Memory B cell (primary cell): ENCODE measurements around the gene GPRIN2.

ENCODE experiments used
- ATAC-seq: fragments of 150-1000 bp; cut with Tn5 transposase; 2 replicates; pipeline ENCODE4 v1.10.0; 2021; ENCODE audit warnings: low read depth, mild to moderate bottlenecking, moderate library complexity
- DNase-seq, 2 donors: peaks; one replicate each; pipeline ENCODE4 v3.0.0; 2022; ENCODE audit warnings: low spot score in 2 of 2
- H3K27ac Mint-ChIP-seq: one replicate; pipeline ENCODE4 v1.8.0; 2022; ENCODE audit warnings: mild to moderate bottlenecking, moderate library complexity, mixed read lengths
- H3K27me3 Mint-ChIP-seq: one replicate; pipeline ENCODE4 v1.8.0; 2022; ENCODE audit warnings: mixed read lengths
- H3K36me3 Mint-ChIP-seq: one replicate; pipeline ENCODE4 v1.8.0; 2022; ENCODE audit warnings: mild to moderate bottlenecking, mixed read lengths
- H3K4me1 Mint-ChIP-seq: one replicate; pipeline ENCODE4 v1.8.0; 2022; ENCODE audit warnings: mixed read lengths
- H3K4me3 Mint-ChIP-seq: one replicate; pipeline ENCODE4 v1.8.0; 2022; ENCODE audit warnings: mild to moderate bottlenecking, moderate library complexity, mixed read lengths
- H3K9me3 Mint-ChIP-seq: one replicate; pipeline ENCODE4 v1.8.0; 2022; ENCODE audit warnings: mixed read lengths

Gene GPRIN2

DNA sequence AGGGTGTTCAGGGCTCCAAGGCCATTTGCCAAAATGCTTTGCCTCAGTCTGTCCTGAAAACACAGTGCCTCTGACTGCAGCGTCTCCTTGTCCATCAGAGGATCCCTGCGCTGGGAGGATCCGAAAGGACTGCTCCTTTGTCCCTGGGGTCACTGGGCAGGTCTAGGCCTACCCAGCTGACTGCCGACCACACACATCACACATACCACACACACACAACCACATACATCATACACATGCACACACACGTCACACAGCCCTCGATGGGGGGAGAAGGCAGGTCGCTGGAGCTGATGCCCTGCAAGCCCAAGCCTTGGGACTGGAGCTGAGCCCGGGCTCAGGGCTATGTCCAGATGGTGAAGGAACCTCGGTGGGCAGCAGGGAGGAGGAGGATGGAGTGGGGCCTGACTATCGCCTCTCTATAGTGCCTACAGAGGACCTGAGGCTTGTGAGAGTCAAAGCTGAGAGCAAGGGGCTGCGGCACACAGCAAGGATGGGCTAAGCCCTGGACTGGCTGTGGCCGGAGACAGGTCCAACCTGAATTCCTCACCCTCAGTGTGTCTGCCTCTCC lies 29.1 kb downstream of the GPRIN2 start:
- Mint-ChIP-seq H3K36me3 (no peaks in the 10 kb centered on the region), H3K27me3 (peaks cover 1% of the 10 kb centered on the region), H3K27ac (no peak overlapping the region), H3K4me1 (no peaks in the 10 kb centered on the region), H3K4me3 (no peak overlapping the region), H3K9me3 (no peaks in the 10 kb centered on the region)
- ATAC-seq: no peak
- no peak for DNase-seq

DNA sequence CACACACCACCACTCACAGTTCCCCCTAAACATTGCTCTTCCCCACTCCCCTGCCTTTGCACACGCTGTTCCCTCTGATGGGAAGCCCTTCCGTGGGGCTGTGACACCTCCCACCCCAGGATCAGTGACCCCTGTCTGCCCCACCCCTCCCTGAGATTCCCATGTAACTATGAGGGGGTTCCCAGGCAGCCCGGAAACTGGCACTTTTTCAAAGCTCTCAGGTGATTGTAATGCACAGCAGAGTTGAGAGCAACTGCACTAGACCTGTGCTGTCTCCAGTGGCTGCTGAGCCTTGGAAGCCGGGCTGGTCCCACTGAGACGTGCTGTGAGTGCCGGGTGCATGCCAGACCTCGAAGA lies 29.8 kb downstream of the GPRIN2 start:
- Mint-ChIP-seq H3K9me3 (no peaks in the 10 kb centered on the region), H3K4me1 (no peaks in the 10 kb centered on the region), H3K27me3 (peaks cover 1% of the 10 kb centered on the region), H3K4me3 (no peak overlapping the region), H3K36me3 (no peaks in the 10 kb centered on the region), H3K27ac (no peak overlapping the region)
- ATAC-seq (no peak), DNase-seq (no peak)

DNA sequence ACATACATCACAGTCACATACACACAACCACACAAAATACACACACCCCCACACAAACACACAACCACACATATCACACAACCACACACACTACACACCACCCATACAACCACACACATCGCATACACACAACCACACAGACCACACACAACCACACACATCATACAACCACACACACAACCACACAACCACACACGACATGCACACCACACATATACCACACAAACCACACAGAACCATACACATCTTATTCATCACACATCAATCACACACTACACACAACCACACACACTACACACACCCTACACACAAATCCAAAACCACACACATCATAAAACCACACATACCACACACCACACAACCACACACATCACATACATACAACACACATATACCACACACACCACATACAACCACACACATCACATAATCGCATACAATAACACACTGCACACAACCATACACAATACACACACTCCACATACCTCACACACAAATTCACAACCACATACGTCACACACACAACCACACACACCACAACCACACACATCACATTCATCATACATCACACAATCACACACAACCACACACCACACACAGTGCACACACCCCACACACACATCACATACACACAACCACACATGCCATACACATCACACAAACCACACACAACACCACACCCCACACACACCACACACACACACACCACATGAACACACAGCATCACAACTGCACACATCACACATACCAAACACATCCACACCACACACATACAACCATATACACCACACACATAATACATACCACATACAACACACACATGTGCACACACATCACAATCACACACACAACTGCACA lies 30.4 kb downstream of the GPRIN2 start:
- DNase-seq (no peak), ATAC-seq (no peak)
- Mint-ChIP-seq H3K4me1 (no peaks in the 10 kb centered on the region), H3K27me3 (peaks cover under 1% of the 10 kb centered on the region), H3K36me3 (no peaks in the 10 kb centered on the region), H3K9me3 (no peaks in the 10 kb centered on the region), H3K27ac (no peak overlapping the region), H3K4me3 (no peak overlapping the region)

DNA sequence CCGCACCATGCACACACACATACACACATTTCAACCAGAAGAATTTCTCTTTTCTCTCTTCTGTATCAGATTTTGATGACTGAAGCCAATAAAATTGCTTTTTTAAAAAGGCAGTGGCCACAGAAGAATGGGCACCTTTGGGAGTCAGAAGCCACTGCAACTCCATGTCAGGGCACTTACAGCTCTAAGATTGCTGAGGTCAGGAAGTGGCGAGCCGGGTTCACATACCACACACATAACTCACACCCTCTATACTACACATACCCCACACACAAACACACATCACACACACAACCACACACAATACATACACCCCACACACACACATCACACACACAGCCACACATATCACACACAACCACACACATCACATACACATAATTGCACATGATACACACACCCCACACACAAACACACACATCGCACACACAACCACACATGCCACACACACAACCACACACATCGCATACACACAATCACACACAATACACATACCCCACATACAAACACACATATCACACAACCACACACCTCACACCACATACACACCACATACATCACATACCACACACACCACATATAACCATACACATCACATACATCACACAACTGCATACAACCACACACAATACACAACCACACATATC lies 31.2 kb downstream of the GPRIN2 start:
- Mint-ChIP-seq H3K9me3 (no peaks in the 10 kb centered on the region), H3K27me3 (no peaks in the 10 kb centered on the region), H3K4me1 (no peaks in the 10 kb centered on the region), H3K4me3 (no peak overlapping the region), H3K27ac (no peak overlapping the region), H3K36me3 (no peaks in the 10 kb centered on the region)
- ATAC-seq (no peak), DNase-seq (no peak)

DNA sequence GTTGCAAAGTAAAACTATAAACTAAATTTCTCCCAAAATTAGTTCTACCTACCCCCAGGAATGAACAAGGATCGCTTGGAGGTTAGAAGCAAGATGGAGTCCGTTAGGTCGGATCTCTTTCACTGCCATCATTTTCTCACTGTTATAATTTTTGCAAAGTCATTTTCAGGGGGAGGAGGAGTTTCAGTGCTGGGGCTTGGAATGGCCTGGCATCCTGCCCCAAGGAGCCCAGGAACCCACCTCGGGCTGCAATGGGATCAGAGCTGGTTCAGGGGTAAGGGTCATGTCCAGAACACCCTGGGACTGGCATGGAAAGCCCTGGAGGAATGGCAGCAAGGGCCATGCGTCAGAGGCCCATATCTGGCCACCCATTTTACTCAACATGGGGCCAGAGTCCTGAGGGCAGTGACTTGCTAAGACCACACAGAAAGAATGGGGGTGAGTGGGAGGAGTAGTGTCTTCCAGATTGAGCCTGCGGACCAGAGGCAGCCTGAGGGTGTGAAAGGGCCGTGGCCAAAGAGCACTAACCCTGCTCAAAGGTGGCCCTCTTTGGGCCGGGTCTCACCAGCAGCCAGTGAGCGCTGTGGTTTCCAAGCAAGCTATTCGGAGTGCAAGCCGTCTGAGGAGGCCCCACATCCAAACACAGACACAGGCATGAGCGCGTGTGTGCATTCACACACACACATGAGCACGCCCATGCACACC lies 31.8 kb downstream of the GPRIN2 start:
- no peaks in the 10 kb centered on the region for H3K9me3 Mint-ChIP-seq
- DNase-seq (no peak), ATAC-seq (no peak)
- H3K27me3 Mint-ChIP-seq: no peaks in the 10 kb centered on the region
- H3K4me1 Mint-ChIP-seq: no peaks in the 10 kb centered on the region
- H3K27ac Mint-ChIP-seq: no peak overlapping the region
- H3K36me3 Mint-ChIP-seq: no peaks in the 10 kb centered on the region
- no peak overlapping the region for H3K4me3 Mint-ChIP-seq

DNA sequence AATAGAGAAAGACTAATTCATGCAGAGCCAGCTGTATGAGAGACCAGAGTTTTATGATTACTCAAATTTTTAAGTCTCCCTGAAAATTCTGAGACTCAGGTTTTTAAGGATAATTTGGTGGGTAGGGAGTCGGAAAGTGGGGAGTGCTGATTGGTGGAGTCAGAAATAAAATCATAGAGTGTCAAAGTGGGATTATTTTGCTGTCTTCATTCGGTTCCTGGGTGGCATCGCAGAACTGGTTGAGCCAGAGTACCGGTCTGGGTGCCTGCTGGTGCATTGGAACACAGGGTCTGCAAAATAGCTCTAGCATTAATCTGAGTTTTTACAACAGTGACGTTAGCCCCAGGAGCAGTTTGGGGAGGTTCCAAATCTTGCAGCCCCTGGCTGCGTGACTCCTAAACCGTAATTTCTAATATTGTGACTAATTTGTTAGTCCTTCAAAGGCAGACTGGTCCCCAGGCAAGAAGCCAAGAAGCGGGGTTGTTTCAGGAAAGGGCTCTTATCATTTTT lies 32.4 kb downstream of the GPRIN2 start:
- Mint-ChIP-seq H3K4me3 (no peak overlapping the region), H3K27me3 (no peaks in the 10 kb centered on the region), H3K27ac (no peak overlapping the region), H3K4me1 (no peaks in the 10 kb centered on the region), H3K36me3 (no peaks in the 10 kb centered on the region), H3K9me3 (no peaks in the 10 kb centered on the region)
- ATAC-seq (no peak), DNase-seq (no peak)

DNA sequence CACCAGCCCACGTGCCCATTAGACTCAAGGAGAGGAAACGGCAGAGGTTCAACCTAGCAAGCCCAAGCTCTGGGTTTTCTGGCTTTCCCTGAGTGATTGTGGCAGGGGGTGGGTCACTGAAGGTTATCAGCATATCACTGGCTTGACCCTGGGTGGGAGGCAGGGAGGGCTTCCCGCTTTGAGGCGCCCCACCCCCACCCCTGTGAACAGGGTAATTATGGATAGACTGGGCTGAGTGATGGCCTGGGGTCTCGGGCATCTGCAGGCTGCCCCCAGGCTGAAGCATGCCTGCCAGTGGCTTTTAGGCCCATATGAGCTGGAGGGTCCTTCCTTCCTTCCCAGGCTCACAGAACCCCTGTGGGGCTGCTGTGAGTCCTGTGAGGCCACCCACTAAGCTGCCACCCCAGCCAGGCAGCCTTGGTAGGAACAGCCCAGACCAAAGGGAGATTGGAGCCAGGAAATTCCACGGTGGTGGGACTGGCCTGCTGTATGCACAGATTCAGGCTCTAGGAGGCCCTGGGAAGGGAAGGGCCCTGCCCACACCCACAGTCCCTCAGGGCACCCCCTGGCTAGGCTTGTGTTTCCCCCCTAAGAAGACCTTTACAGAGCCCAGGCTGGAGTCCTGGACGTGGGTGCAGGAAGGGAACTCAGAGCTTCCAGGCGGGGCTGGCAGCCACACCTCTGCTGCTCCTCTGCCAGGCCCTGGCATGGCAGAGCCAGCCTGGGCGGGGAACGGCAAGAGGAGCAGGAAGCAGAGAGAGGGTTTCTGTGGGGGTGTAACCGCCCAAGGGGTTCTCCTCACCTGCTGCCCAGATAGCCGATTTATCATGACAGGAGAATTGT lies 33.1 kb downstream of the GPRIN2 start:
- Mint-ChIP-seq H3K27ac (no peak overlapping the region), H3K9me3 (no peaks in the 10 kb centered on the region), H3K4me1 (no peaks in the 10 kb centered on the region), H3K4me3 (no peak overlapping the region), H3K36me3 (no peaks in the 10 kb centered on the region), H3K27me3 (no peaks in the 10 kb centered on the region)
- ATAC-seq (no peak), DNase-seq (no peak)

DNA sequence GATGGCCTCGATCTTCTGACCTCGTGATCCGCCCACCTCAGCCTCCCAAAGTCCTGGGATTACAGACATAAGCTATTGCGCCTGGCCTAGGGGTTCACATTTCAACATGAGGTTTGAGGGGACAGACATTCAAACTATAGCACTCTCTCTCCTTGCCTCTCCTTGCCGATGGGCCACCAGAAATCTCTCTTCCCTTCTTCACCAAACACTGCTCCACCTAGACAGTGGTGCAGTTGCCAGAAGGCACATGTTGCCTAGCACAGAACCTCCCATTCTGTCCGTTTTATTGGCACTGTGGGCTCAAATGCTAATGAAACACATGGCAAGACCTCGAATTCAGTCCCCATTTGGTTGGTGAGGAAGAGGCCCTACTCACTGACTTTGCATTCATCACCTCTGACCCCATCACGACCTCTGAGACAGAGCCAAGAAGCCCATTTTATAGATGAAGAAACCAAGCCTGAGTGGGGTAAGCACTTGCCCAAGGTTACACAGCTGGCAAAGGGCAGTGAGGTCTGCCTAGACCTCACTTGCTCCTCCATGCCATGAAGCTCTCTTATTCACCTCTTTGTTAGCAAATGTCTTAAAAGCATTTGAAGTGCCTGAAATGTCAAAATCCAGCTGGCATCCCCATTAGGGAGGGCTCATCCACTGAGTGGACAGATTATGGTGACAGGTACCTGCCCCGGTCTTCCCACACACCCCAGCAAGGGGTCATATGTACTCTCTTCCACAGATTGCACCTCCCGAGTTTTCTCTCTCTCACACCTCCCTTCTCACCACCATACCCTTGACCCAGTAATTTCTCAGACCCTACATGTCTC lies 34.0 kb downstream of the GPRIN2 start:
- Mint-ChIP-seq H3K9me3 (no peaks in the 10 kb centered on the region), H3K27ac (no peak overlapping the region), H3K36me3 (no peaks in the 10 kb centered on the region), H3K4me3 (no peak overlapping the region), H3K27me3 (no peaks in the 10 kb centered on the region), H3K4me1 (no peaks in the 10 kb centered on the region)
- DNase-seq (no peak), ATAC-seq (no peak)

DNA sequence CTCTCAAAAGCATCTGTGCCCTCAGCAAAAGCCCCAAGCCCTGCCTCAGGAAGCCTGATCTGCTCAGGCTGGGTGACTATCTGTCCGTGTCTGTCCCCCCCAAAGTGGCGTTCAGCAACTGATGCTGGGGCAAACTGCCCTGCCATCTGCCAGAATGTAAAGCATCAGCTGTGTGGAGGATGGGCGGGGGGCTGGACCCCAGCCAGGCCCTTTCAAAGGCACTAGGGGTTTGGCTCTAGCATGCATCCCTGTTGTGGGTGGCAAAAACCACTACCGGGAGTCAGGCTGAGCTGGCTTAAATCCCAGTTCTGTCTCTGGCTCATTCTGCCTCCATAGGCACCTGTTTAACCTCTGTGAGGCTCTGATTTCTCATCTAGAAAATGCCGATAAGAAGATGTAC lies 35.5 kb downstream of the GPRIN2 start:
- H3K4me3 Mint-ChIP-seq: no peak overlapping the region
- H3K9me3 Mint-ChIP-seq: no peaks in the 10 kb centered on the region
- ATAC-seq (no peak), DNase-seq (no peak)
- no peaks in the 10 kb centered on the region for H3K27me3 Mint-ChIP-seq
- H3K4me1 Mint-ChIP-seq: no peaks in the 10 kb centered on the region
- no peaks in the 10 kb centered on the region for H3K36me3 Mint-ChIP-seq
- H3K27ac Mint-ChIP-seq: no peak overlapping the region

DNA sequence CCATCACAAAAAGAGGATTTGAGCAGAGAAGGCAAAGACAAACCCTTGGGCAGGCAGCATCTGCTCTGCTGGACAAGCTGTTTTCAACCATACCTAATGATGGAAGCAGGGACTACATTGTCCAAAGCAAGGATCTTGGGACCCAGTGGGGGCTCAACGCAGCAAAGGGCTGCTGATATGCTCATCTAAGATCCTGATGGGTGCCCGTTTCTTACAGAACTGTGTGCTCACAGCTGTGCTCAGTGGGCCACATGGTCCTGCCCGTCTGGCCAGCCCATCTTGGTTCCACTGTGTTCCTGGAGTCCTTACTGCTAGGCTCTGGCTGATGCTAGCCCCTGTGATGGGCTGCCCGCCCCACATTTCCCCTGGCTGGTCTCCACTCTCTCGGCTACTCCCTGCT lies 36.1 kb downstream of the GPRIN2 start:
- no peaks in the 10 kb centered on the region for H3K27me3 Mint-ChIP-seq
- H3K4me1 Mint-ChIP-seq: no peaks in the 10 kb centered on the region
- H3K27ac Mint-ChIP-seq: no peak overlapping the region
- no peaks in the 10 kb centered on the region for H3K9me3 Mint-ChIP-seq
- no peaks in the 10 kb centered on the region for H3K36me3 Mint-ChIP-seq
- ATAC-seq (no peak), DNase-seq (no peak)
- no peak overlapping the region for H3K4me3 Mint-ChIP-seq

DNA sequence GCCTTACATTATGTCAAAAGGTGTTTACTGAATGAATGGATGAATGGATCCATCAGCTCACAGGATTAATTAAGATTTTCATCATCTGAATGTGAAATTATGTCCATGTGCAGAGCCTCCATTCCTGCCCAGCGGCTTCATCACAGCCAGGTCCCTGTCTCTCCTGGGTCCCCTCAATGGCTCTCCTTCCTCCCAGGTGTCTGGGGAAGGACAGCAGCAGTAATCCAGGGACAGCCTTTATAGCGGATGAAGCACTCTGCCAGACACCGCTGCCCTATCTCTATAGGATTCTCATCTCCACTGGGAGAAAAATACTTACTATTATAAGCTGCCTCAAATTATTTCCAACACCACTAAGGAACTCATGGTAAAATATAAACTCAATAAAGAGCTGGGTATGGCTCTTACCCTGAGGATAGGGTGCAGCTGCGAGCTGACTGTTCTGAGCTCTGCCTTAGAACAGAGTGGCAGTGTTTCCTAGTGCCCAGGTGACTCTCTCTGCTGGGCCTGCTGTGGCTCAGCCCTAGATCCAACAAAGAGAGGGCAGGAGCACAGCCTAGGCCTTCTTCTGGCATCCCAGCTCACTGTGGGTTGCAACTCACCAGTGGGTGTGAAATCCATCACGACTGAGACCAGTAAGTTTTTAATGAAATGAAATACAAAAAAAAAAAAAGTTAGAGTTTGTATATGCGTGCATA lies 38.3 kb downstream of the GPRIN2 start:
- Mint-ChIP-seq H3K4me1 (no peaks in the 10 kb centered on the region), H3K9me3 (no peaks in the 10 kb centered on the region), H3K36me3 (no peaks in the 10 kb centered on the region), H3K4me3 (no peak overlapping the region), H3K27me3 (no peaks in the 10 kb centered on the region), H3K27ac (no peak overlapping the region)
- ATAC-seq (no peak), DNase-seq (no peak)

DNA sequence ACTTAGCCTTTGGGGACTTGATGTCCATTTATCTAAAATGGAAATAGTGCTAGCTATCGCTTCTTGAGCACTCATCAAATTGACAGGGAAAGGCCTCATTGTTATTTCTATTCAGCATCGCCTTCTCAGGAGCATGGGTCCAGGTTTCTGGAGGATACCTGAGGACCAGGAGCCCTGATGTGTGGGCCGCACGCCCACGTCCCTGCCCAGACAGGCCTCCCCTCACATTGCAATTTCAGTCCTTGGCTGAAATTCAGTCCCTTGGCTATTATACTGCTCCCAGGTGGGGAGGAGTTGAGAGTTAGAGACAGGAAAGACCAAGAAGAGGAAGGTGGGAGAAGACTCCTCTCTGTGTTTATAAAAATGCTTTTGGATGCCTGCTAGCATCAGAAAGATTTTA lies 38.9 kb downstream of the GPRIN2 start:
- H3K9me3 Mint-ChIP-seq: no peaks in the 10 kb centered on the region
- H3K27me3 Mint-ChIP-seq: no peaks in the 10 kb centered on the region
- no peak overlapping the region for H3K4me3 Mint-ChIP-seq
- H3K4me1 Mint-ChIP-seq: no peaks in the 10 kb centered on the region
- H3K27ac Mint-ChIP-seq: no peak overlapping the region
- ATAC-seq (no peak), DNase-seq (no peak)
- H3K36me3 Mint-ChIP-seq: no peaks in the 10 kb centered on the region
